NCI-H82 (cell line): ENCODE data around the gene TBR1.

Experiments used
- DNase-seq: peaks from one replicate; lab custom pipeline; 2025; lab: John Stamatoyannopoulos, UW

The TBR1 gene

GRCh38 chr2:161427664-161428587, 11.8 kb downstream of the TBR1 start:
- DNase-seq = no peak

GRCh38 chr2:161430386-161430785, 14.3 kb downstream of the TBR1 start:
- no peak for DNase-seq

- no peak for DNase-seq
Measured at GRCh38 chr2:161432107-161432506, 16.0 kb downstream of the TBR1 start.

GRCh38 chr2:161434118-161434517, 18.0 kb downstream of the TBR1 start:
- DNase-seq = no peak

- no peak for DNase-seq
Measured at GRCh38 chr2:161436411-161436810, 20.3 kb downstream of the TBR1 start.

GRCh38 chr2:161438598-161438997, 22.5 kb downstream of the TBR1 start:
- DNase-seq = no peak

GRCh38 chr2:161445097-161445496, 29.0 kb downstream of the TBR1 start:
- DNase-seq = no peak

- DNase-seq = no peak
Measured at GRCh38 chr2:161448431-161448830, 32.3 kb downstream of the TBR1 start.

- DNase-seq = no peak
Measured at GRCh38 chr2:161471631-161472030, 55.5 kb downstream of the TBR1 start.

GRCh38 chr2:161474920-161475319, 58.8 kb downstream of the TBR1 start:
- DNase-seq = no peak
